GM18499 (cell line): ENCODE data around the gene ASIC5.
A peak's percentile ranks its signal among the peaks of the same experiment; 100 is the strongest.
"Not testable (repeated sequence)": the region's sequence is repeated elsewhere in the genome, so short reads cannot be mapped to it uniquely, and the experiment has no call there.

Experiments
- ATAC-seq: cut with Tn5 transposase; IDR thresholded peaks from one replicate; pipeline ENCODE4 v1.9.1; 2021; ENCODE audit warnings: moderate number of reproducible peaks; ENCODE audit not compliant: insufficient read depth, unreplicated experiment

Gene ASIC5

GRCh38 chr4:155805016-155805415 is 61.1 kb downstream of the ASIC5 start:
- ATAC-seq, result no peak

- no peak for ATAC-seq
Measured at GRCh38 chr4:155802190-155802959, 63.7 kb downstream of the ASIC5 start.

GRCh38 chr4:155800685-155801343 is 65.3 kb downstream of the ASIC5 start:
- no peak for ATAC-seq

- ATAC-seq, result no peak
Measured at GRCh38 chr4:155799794-155800123, 66.3 kb downstream of the ASIC5 start.

- ATAC-seq, result no peak
Measured at GRCh38 chr4:155799116-155799793, 66.8 kb downstream of the ASIC5 start.

DNA sequence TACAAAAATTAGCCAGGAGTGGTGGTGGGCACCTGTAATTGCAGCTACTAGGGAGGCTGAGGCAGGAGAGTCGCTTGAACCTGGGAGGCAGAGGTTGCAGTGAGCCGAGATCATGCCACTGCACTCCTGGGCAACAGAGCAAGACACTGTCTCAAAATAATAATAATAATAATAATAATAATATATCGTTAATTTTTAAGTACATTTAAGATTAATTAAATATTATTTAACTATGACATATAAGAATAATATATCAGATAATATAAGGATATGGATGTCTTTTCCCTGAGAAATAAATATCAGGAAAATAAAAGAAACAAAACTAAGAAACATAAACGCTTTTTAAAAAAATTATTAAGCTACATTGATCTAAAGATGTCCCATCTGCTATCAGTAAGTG is 68.5 kb downstream of the ASIC5 start:
- not testable (repeated sequence) for ATAC-seq

- ATAC-seq, result peak; percentile 65
Measured at GRCh38 chr4:155795991-155796390, 70.1 kb downstream of the ASIC5 start.

DNA sequence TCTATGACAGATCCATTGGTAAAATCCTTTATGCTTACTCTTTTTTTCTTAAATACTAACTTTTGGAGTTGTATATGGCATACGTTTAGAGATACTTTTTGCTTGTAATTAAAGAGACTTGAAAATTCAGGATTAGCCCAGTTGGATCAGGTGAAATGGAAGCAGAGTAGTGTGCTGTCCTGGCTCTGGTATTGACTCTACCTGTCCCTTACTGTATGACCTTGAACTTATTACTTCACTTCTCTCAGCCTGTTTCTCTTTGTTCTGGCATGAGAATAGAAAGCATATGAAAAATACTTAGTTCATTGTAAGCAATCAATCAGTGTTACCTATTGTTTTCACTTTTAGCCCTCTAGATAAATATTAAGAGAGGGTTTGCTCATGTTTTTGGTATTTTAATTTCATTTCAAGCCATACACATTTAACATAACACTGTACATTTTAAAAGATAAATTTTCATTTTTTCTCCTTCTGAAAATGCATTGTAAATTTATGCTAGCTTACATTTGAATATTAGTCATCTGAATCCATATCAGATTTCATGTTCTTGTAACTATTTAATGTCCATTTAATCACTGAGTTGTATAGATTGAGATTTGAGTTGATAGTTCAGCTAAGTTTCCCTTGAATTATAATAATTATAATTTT is 71.4 kb downstream of the ASIC5 start:
- no peak for ATAC-seq

DNA sequence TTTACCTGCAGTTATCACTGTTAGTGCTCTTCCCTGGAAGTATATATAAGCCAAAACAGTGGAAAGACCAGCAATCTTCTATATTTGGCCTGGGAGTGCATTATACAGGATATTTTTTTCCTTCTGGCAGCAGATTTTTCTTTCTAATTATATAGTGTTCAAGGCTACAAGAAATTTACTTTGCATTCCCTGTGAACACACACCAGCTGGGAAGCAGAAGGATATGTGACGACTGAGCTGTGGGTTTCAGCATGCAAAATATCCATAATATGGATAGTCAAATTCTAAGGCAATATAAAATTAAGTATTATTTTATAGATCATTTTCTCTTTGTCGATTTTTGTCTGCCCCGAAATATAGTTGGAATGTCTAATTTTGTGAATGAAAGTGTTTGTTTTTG is 76.1 kb downstream of the ASIC5 start:
- ATAC-seq, result no peak

- no peak for ATAC-seq
Measured at GRCh38 chr4:155789391-155789790, 76.7 kb downstream of the ASIC5 start.

DNA sequence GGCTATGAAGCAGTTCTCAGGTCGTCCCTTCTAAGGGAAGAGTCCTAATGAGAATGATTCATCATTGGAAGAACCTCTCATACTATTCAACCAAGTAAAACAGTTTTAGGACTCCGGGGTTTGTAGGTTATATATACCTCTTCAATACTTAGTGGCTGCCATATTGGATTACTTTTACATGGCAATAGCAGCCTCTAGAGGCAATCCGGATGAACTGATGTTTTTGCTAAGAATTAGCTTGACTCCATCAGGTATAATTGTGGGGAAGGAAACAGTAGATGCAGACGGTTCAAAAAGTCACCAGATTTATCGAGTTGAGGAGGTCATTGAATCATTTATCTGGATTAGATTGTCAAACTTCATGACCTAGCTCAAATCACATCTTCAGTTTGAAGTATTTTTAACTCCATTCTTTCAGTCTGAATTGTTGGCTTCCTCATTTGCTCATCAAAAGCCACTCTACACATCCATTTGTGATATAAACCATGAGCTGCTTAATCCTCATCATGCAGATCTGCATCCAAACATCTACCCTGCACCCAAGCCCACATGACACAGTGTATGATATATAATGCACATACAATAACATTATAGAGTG is 78.9 kb downstream of the ASIC5 start:
- peak; percentile 98 for ATAC-seq

GRCh38 chr4:155785828-155786227 is 80.2 kb downstream of the ASIC5 start:
- no peak for ATAC-seq

- ATAC-seq, result no peak
Measured at GRCh38 chr4:155784637-155785036, 81.4 kb downstream of the ASIC5 start.

DNA sequence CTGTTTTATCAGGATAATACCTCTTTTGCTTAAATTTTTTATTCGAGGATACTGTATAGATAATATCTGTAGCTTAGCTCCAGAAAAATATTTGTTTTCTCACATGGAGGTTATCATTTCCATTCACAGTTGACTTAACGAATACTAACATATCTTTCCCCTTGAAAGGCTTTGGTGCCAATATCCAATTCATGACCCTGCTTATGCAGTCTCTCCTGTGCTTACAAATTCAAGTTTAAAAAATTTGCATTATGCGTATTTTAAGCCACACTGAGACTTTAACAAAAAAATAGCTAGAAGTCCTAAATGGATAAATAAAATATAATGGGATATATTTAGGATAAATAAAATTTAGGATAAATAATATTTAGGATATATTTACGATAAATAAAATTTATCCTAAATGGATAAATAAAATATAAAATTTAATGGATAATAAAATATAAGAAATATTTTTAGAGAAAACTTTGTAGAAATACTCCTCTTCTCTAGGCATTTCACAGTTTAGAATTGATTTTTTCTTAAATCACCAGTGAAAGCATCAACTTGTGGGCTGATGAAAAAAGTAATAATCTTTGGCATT is 84.7 kb downstream of the ASIC5 start:
- ATAC-seq, result no peak

DNA sequence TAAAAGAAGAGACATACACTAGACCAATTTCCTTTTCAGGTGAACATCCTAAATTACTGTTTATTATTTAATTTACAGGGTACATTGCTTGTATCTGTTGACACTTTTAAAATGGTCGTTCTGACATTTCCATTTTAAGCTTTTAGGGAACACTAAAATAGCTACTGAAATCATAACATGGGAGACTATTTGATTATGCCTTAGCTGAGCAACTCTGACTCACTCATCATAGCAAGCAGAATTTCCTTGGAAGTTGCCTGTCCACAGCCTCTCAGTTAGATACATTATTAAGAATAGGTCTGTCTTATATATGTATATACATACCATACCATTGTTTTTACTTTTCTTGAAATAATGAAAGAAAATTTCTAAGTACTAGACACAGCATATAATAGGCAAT is 85.3 kb downstream of the ASIC5 start:
- ATAC-seq, result no peak
